Astrocyte of the hippocampus (primary cell): ENCODE measurements around the gene NMNAT3.

ENCODE experiments used
- DNase-seq: peaks from one replicate; pipeline ENCODE4 v3.0.0; 2011; ENCODE audit warnings: low read depth, low spot score

The NMNAT3 gene

GRCh38 chr3:139521816-139522215 is 156.0 kb downstream of the NMNAT3 start:
- DNase-seq: no peak

- no peak for DNase-seq
Observed at GRCh38 chr3:139521144-139521543, 156.6 kb downstream of the NMNAT3 start.

- DNase-seq: no peak
Observed at GRCh38 chr3:139519998-139520737, 157.6 kb downstream of the NMNAT3 start.

GRCh38 chr3:139518926-139519842 is 158.6 kb downstream of the NMNAT3 start:
- no peak for DNase-seq

- no peak for DNase-seq
Observed at GRCh38 chr3:139518306-139518705, 159.5 kb downstream of the NMNAT3 start.

GRCh38 chr3:139517321-139518065 is 160.3 kb downstream of the NMNAT3 start:
- DNase-seq: no peak

- DNase-seq: no peak
Observed at GRCh38 chr3:139514741-139515140, 163.0 kb downstream of the NMNAT3 start.
